Measurements from ENCODE around the gene TH. TPM values are rescaled to one million over a fixed set of nuclear protein-coding genes. Genes with fewer than 3 reads are reported as not detected.

The TH gene
- total RNA-seq, 1 donor from 2014 or later: not detected

- DNase-seq (ENCODE audit: low read depth): no peak
Measured at GRCh38 chr11:2115308-2115707, 56.3 kb downstream of the TH start.

DNA sequence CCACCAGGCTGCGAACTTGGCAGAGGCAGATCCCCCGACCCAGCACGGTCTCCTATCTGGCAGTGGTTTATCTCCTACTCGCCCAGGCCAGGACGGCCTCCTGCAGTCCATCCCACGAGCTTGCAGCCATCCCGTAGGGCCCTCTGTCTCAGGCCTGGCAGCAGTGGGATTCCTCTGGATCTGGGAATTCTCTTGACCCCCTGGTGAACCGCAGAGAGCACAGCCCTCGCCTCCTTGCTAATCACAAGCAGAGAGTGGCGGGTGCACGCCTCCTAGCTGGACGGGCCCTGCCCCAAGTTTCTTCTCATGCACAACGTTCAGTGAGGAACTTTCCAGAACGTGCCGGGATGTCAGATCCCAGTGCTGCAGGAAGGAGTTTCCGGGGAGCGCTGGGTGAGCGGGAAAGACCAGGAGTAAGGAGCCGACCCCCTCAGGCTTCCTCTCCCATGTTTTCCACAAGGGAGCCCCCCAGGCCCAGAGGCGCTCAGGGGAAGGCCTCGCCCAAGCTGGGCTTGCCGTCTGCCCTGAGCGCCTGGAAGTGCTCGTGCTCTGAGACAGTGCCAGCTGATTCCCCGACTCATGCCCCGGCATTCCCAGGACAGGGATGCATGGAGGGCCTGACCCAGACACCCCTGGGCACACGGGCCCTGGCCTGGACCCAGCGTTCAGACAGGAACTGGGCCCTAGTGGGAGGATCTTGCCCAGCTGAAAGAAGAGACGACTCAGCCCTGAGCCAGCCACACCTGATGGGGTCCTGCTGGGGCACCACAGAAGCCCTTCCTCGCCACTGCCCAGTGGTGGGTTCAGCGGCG lies 57.0 kb downstream of the TH start:
- DNase-seq (ENCODE audit: low read depth): no peak

MicroRNAs within 50 kb of the gene (microRNA counts, 767-probe panel; counts per million panel counts)
- microRNA hsa-miR-483-3p (not detected), microRNA hsa-miR-483-5p (not detected)

Small RNAs within 50 kb of the gene (microRNA-seq; reads per million reads assigned to microRNA genes)
- gene MIR4686 (not detected), gene MIR483 (486 reads per million, percentile 73 among the genes with 10 or more reads in this experiment)

Other genes with a start within 250 kb of the TH start
- gene MRPL23, start 224.5 kb downstream of the TH start, total RNA-seq: 95.2 and 101 TPM in 2 replicates
- 9,050 and 10,998 TPM in 2 replicates for gene H19, start 174.0 kb downstream of the TH start, total RNA-seq
- 330 and 438 TPM in 2 replicates for gene IGF2, start 32.4 kb downstream of the TH start, total RNA-seq
- not detected in 2 replicates for gene INS, start 10.6 kb downstream of the TH start, total RNA-seq
- not detected in 2 replicates for gene ASCL2, start 98.8 kb upstream of the TH start, total RNA-seq
- gene C11orf21, start 130.1 kb upstream of the TH start, total RNA-seq: not detected in 2 replicates
- not detected in 2 replicates for gene TSPAN32, start 130.2 kb upstream of the TH start, total RNA-seq
- gene CD81, start 205.5 kb upstream of the TH start, total RNA-seq: 429 and 434 TPM in 2 replicates
- gene TSSC4, start 228.9 kb upstream of the TH start, total RNA-seq: 43.3 and 47.1 TPM in 2 replicates

Data from myocyte (in vitro differentiated cells).